ENCODE data around the gene IL13RA1. TPM values are rescaled to one million over a fixed set of nuclear protein-coding genes. Genes with fewer than 3 reads are reported as not detected.

Gene IL13RA1
- total RNA-seq, 2 donors from 2014 or later, result 52.8 to 119 TPM

- Histone ChIP-seq H3K4me1 (no peaks in the 10 kb centered on the region), H3K9ac (ENCODE audit: low read depth in 2 of 2, low read length in 2 of 2) (no peak overlapping the region), H3K27ac (no peak overlapping the region), H3K36me3 (no peaks in the 10 kb centered on the region), H3K27me3 (no peaks in the 10 kb centered on the region), H3K9me3 (no peaks in the 10 kb centered on the region), H3K4me3 (no peak overlapping the region)
- no peak for TF ChIP-seq CTCF (IDR thresholded peaks at IDR 0.05)
- intact Hi-C loops (cut with DNase I), result no loop called here
- DNase-seq, result no peak
These were observed 28.7 kb downstream of the IL13RA1 start for GRCh38 chrX:118756101-118756500.

GRCh38 chrX:118758511-118758910 lies 31.1 kb downstream of the IL13RA1 start:
- no peak for TF ChIP-seq CTCF (IDR thresholded peaks at IDR 0.05)
- Histone ChIP-seq H3K27ac (no peak overlapping the region), H3K9ac (ENCODE audit: low read depth in 2 of 2, low read length in 2 of 2) (no peak overlapping the region), H3K36me3 (no peaks in the 10 kb centered on the region), H3K4me1 (no peaks in the 10 kb centered on the region), H3K4me3 (no peak overlapping the region), H3K27me3 (no peaks in the 10 kb centered on the region), H3K9me3 (no peaks in the 10 kb centered on the region)
- intact Hi-C loops (cut with DNase I), result no loop called here
- DNase-seq, result no peak

- intact Hi-C loops (cut with DNase I), result no loop called here
- Histone ChIP-seq H3K4me3 (no peak overlapping the region), H3K27ac (no peak overlapping the region), H3K27me3 (no peaks in the 10 kb centered on the region), H3K36me3 (no peaks in the 10 kb centered on the region), H3K9me3 (no peaks in the 10 kb centered on the region), H3K9ac (ENCODE audit: low read depth in 2 of 2, low read length in 2 of 2) (no peak overlapping the region), H3K4me1 (no peaks in the 10 kb centered on the region)
- no peak for TF ChIP-seq CTCF (IDR thresholded peaks at IDR 0.05)
- DNase-seq, result no peak
These were observed 32.6 kb downstream of the IL13RA1 start for GRCh38 chrX:118760025-118760424.

GRCh38 chrX:118761939-118762707 lies 34.7 kb downstream of the IL13RA1 start:
- Histone ChIP-seq H3K27ac (no peak overlapping the region), H3K9ac (ENCODE audit: low read depth in 2 of 2, low read length in 2 of 2) (no peak overlapping the region), H3K36me3 (no peaks in the 10 kb centered on the region), H3K27me3 (no peaks in the 10 kb centered on the region), H3K4me1 (no peaks in the 10 kb centered on the region), H3K9me3 (no peaks in the 10 kb centered on the region), H3K4me3 (no peak overlapping the region)
- TF ChIP-seq CTCF (IDR thresholded peaks at IDR 0.05), result no peak
- no peak for DNase-seq
- intact Hi-C loops (cut with DNase I), result no loop called here

GRCh38 chrX:118763489-118763888 lies 36.1 kb downstream of the IL13RA1 start:
- H3K27ac ChIP-seq, result no peak overlapping the region
- TF ChIP-seq CTCF (IDR thresholded peaks at IDR 0.05), result no peak
- no peaks in the 10 kb centered on the region for H3K36me3 ChIP-seq
- no peak overlapping the region for H3K9ac ChIP-seq (ENCODE audit: low read depth in 2 of 2, low read length in 2 of 2)
- no peaks in the 10 kb centered on the region for H3K9me3 ChIP-seq
- no peaks in the 10 kb centered on the region for H3K27me3 ChIP-seq
- H3K4me3 ChIP-seq, result no peak overlapping the region
- H3K4me1 ChIP-seq, result no peaks in the 10 kb centered on the region
- intact Hi-C loops (cut with DNase I), result no loop called here
- no peak for DNase-seq

Data from colonic mucosa (tissue), 4 donors.